Stimulated activated memory B cell treated with anti-CD40 and anti-IgM and Interleukin-4, amounts not matched to agents 10 μg/mL and 1 μg/mL and 100 μg/mL, for 72 hours (primary cell): ENCODE data around the gene FASLG.

ENCODE experiments used
- ATAC-seq: fragments of 150-1000 bp; cut with Tn5 transposase; 2 replicates; pipeline ENCODE4 v1.10.0; 2021
- H3K27ac Mint-ChIP-seq: one replicate; pipeline ENCODE4 v1.8.0; 2022; ENCODE audit warnings: mild to moderate bottlenecking, mixed read lengths
- H3K27me3 Mint-ChIP-seq: one replicate; pipeline ENCODE4 v1.8.0; 2022; ENCODE audit warnings: mixed read lengths
- H3K36me3 Mint-ChIP-seq: one replicate; pipeline ENCODE4 v1.8.0; 2022; ENCODE audit warnings: mixed read lengths
- H3K4me1 Mint-ChIP-seq: one replicate; pipeline ENCODE4 v1.8.0; 2022; ENCODE audit warnings: mixed read lengths
- H3K4me3 Mint-ChIP-seq: one replicate; pipeline ENCODE4 v1.8.0; 2022; ENCODE audit warnings: mild to moderate bottlenecking, moderate library complexity, mixed read lengths
- H3K9me3 Mint-ChIP-seq: one replicate; pipeline ENCODE4 v1.8.0; 2022; ENCODE audit warnings: mixed read lengths

FASLG gene

GRCh38 chr1:172662464-172663109 lies 3.7 kb downstream of the FASLG start:
- Mint-ChIP-seq H3K9me3 (peaks cover 4% of the 10 kb centered on the region), H3K27ac (peak overlapping the region; percentile 13), H3K27me3 (no peaks in the 10 kb centered on the region), H3K4me1 (peaks cover 19% of the 10 kb centered on the region), H3K4me3 (peak overlapping the region; percentile 23), H3K36me3 (no peaks in the 10 kb centered on the region)
- peak; percentile 91 for ATAC-seq

GRCh38 chr1:172663732-172664131 lies 4.8 kb downstream of the FASLG start:
- Mint-ChIP-seq H3K27me3 (no peaks in the 10 kb centered on the region), H3K36me3 (no peaks in the 10 kb centered on the region), H3K27ac (peak overlapping the region; percentile 13), H3K4me3 (no peak overlapping the region), H3K9me3 (peaks cover 4% of the 10 kb centered on the region), H3K4me1 (peaks cover 19% of the 10 kb centered on the region)
- no peak for ATAC-seq

- Mint-ChIP-seq H3K9me3 (peaks cover 4% of the 10 kb centered on the region), H3K4me1 (peaks cover 7% of the 10 kb centered on the region), H3K36me3 (no peaks in the 10 kb centered on the region), H3K4me3 (no peak overlapping the region), H3K27ac (no peak overlapping the region), H3K27me3 (peaks cover 9% of the 10 kb centered on the region)
- no peak for ATAC-seq
Measured at GRCh38 chr1:172668097-172668496, 9.2 kb downstream of the FASLG start.

GRCh38 chr1:172669011-172669410 lies 10.1 kb downstream of the FASLG start:
- ATAC-seq, result no peak
- Mint-ChIP-seq H3K27ac (no peak overlapping the region), H3K4me1 (no peaks in the 10 kb centered on the region), H3K27me3 (peaks cover 14% of the 10 kb centered on the region), H3K4me3 (no peak overlapping the region), H3K36me3 (no peaks in the 10 kb centered on the region), H3K9me3 (no peaks in the 10 kb centered on the region)

GRCh38 chr1:172670316-172670715 lies 11.4 kb downstream of the FASLG start:
- Mint-ChIP-seq H3K4me3 (no peak overlapping the region), H3K27ac (no peak overlapping the region), H3K36me3 (no peaks in the 10 kb centered on the region), H3K4me1 (no peaks in the 10 kb centered on the region), H3K9me3 (no peaks in the 10 kb centered on the region), H3K27me3 (peaks cover 14% of the 10 kb centered on the region)
- peak; percentile 76 for ATAC-seq

- Mint-ChIP-seq H3K4me1 (no peaks in the 10 kb centered on the region), H3K27me3 (peaks cover 14% of the 10 kb centered on the region), H3K36me3 (no peaks in the 10 kb centered on the region), H3K4me3 (no peak overlapping the region), H3K27ac (no peak overlapping the region), H3K9me3 (no peaks in the 10 kb centered on the region)
- peak; percentile 8 for ATAC-seq
Measured at GRCh38 chr1:172670791-172671190, 11.9 kb downstream of the FASLG start.

- H3K36me3 Mint-ChIP-seq, result no peaks in the 10 kb centered on the region
- H3K4me3 Mint-ChIP-seq, result no peak overlapping the region
- no peaks in the 10 kb centered on the region for H3K4me1 Mint-ChIP-seq
- no peak for ATAC-seq
- no peak overlapping the region for H3K27ac Mint-ChIP-seq
- H3K27me3 Mint-ChIP-seq, result peaks cover 14% of the 10 kb centered on the region
- no peaks in the 10 kb centered on the region for H3K9me3 Mint-ChIP-seq
Measured at GRCh38 chr1:172671591-172671990, 12.7 kb downstream of the FASLG start.

GRCh38 chr1:172672720-172673119 lies 13.8 kb downstream of the FASLG start:
- Mint-ChIP-seq H3K9me3 (no peaks in the 10 kb centered on the region), H3K4me3 (no peak overlapping the region), H3K27ac (no peak overlapping the region), H3K36me3 (no peaks in the 10 kb centered on the region), H3K27me3 (peaks cover 14% of the 10 kb centered on the region), H3K4me1 (no peaks in the 10 kb centered on the region)
- no peak for ATAC-seq

- H3K27me3 Mint-ChIP-seq, result peaks cover 14% of the 10 kb centered on the region
- no peaks in the 10 kb centered on the region for H3K36me3 Mint-ChIP-seq
- H3K4me3 Mint-ChIP-seq, result no peak overlapping the region
- H3K9me3 Mint-ChIP-seq, result no peaks in the 10 kb centered on the region
- no peak overlapping the region for H3K27ac Mint-ChIP-seq
- no peak for ATAC-seq
- H3K4me1 Mint-ChIP-seq, result no peaks in the 10 kb centered on the region
Measured at GRCh38 chr1:172673761-172674160, 14.9 kb downstream of the FASLG start.

GRCh38 chr1:172674831-172675613 lies 16.1 kb downstream of the FASLG start:
- peaks cover 14% of the 10 kb centered on the region for H3K27me3 Mint-ChIP-seq
- no peaks in the 10 kb centered on the region for H3K4me1 Mint-ChIP-seq
- H3K4me3 Mint-ChIP-seq, result no peak overlapping the region
- ATAC-seq, result no peak
- H3K9me3 Mint-ChIP-seq, result no peaks in the 10 kb centered on the region
- H3K27ac Mint-ChIP-seq, result no peak overlapping the region
- H3K36me3 Mint-ChIP-seq, result no peaks in the 10 kb centered on the region

GRCh38 chr1:172679000-172679772 lies 20.3 kb downstream of the FASLG start:
- Mint-ChIP-seq H3K4me3 (no peak overlapping the region), H3K9me3 (no peaks in the 10 kb centered on the region), H3K36me3 (no peaks in the 10 kb centered on the region), H3K27me3 (no peaks in the 10 kb centered on the region), H3K4me1 (no peaks in the 10 kb centered on the region), H3K27ac (no peak overlapping the region)
- no peak for ATAC-seq

- Mint-ChIP-seq H3K27me3 (no peaks in the 10 kb centered on the region), H3K4me3 (no peak overlapping the region), H3K36me3 (no peaks in the 10 kb centered on the region), H3K4me1 (no peaks in the 10 kb centered on the region), H3K27ac (no peak overlapping the region), H3K9me3 (no peaks in the 10 kb centered on the region)
- no peak for ATAC-seq
Measured at GRCh38 chr1:172680244-172680643, 21.3 kb downstream of the FASLG start.

- H3K36me3 Mint-ChIP-seq, result no peaks in the 10 kb centered on the region
- H3K27ac Mint-ChIP-seq, result no peak overlapping the region
- ATAC-seq, result no peak
- H3K4me1 Mint-ChIP-seq, result no peaks in the 10 kb centered on the region
- H3K27me3 Mint-ChIP-seq, result no peaks in the 10 kb centered on the region
- no peaks in the 10 kb centered on the region for H3K9me3 Mint-ChIP-seq
- H3K4me3 Mint-ChIP-seq, result no peak overlapping the region
Measured at GRCh38 chr1:172680733-172681275, 21.9 kb downstream of the FASLG start.

- Mint-ChIP-seq H3K9me3 (no peaks in the 10 kb centered on the region), H3K4me1 (no peaks in the 10 kb centered on the region), H3K36me3 (no peaks in the 10 kb centered on the region), H3K4me3 (no peak overlapping the region), H3K27me3 (no peaks in the 10 kb centered on the region), H3K27ac (no peak overlapping the region)
- ATAC-seq, result no peak
Measured at GRCh38 chr1:172682812-172683211, 23.9 kb downstream of the FASLG start.

- Mint-ChIP-seq H3K27ac (no peak overlapping the region), H3K4me1 (no peaks in the 10 kb centered on the region), H3K9me3 (no peaks in the 10 kb centered on the region), H3K27me3 (no peaks in the 10 kb centered on the region), H3K36me3 (no peaks in the 10 kb centered on the region), H3K4me3 (no peak overlapping the region)
- ATAC-seq, result no peak
Measured at GRCh38 chr1:172686143-172686542, 27.2 kb downstream of the FASLG start.
